Liver (tissue), 9 donors: Measurements from ENCODE around the gene IL21. TPM values are rescaled to one million over a fixed set of nuclear protein-coding genes. Genes with fewer than 3 reads are reported as not detected.

ENCODE experiments used
- DNase-seq: peaks from one replicate; pipeline ENCODE4 v3.0.0-alpha.2; 2017; ENCODE audit warnings: low spot score
- H3K27ac ChIP-seq, 2 donors: one replicate each; pipeline ENCODE4 v1.7.0; 2013; ENCODE audit warnings: inconsistent platforms in 2 of 2, low read length in 2 of 2, control low read depth in 1 of 2, low read depth in 1 of 2, mild to moderate bottlenecking in 1 of 2
- H3K27me3 ChIP-seq, 4 donors: one replicate each; pipeline versions ENCODE4 v1.6.1 to v1.7.0; 2013; ENCODE audit warnings: low read length in 3 of 4, inconsistent platforms in 1 of 4, mild to moderate bottlenecking in 1 of 4, moderate library complexity in 1 of 4; ENCODE audit not compliant: control insufficient read depth in 4 of 4, insufficient read depth in 4 of 4
- H3K36me3 ChIP-seq, 4 donors: one replicate each; pipeline versions ENCODE4 v1.6.1 to v1.7.0; 2013; ENCODE audit warnings: low read length in 3 of 4, mild to moderate bottlenecking in 3 of 4, low read depth in 1 of 4, moderate library complexity in 1 of 4; ENCODE audit not compliant: control insufficient read depth in 4 of 4, insufficient read depth in 3 of 4
- H3K4me1 ChIP-seq, 4 donors: one replicate each; pipeline versions ENCODE4 v1.6.1 to v1.7.0; 2013; ENCODE audit warnings: low read length in 3 of 4, mild to moderate bottlenecking in 3 of 4, moderate library complexity in 1 of 4; ENCODE audit not compliant: control insufficient read depth in 4 of 4, insufficient read depth in 4 of 4
- H3K4me3 ChIP-seq, 3 donors: one replicate each; pipeline versions ENCODE4 v1.6.1 to v1.7.0; 2013; ENCODE audit warnings: low read length in 3 of 3, control low read depth in 1 of 3, low read depth in 1 of 3, mild to moderate bottlenecking in 1 of 3
- H3K9ac ChIP-seq, 2 donors: one replicate each; pipeline ENCODE4 v1.7.0; 2013; ENCODE audit warnings: low read length in 2 of 2, mild to moderate bottlenecking in 2 of 2, moderate library complexity in 2 of 2, control low read depth in 1 of 2, low read depth in 1 of 2
- H3K9me3 ChIP-seq, 4 donors: one replicate each; pipeline versions ENCODE4 v1.6.1 to v1.7.0; 2013; ENCODE audit warnings: low read length in 3 of 4; ENCODE audit not compliant: control insufficient read depth in 4 of 4
- EGR1 ChIP-seq, 2 donors: IDR thresholded peaks; 2 replicates each; pipeline ENCODE4 v1.6.1; 2016 to 2018; ENCODE audit warnings: antibody characterized with exemption in 2 of 2, low read depth in 2 of 2
- FOXA1 ChIP-seq: IDR thresholded peaks from 2 replicates; pipeline ENCODE4 v1.6.1; 2016; ENCODE audit warnings: antibody characterized with exemption
- FOXA2 ChIP-seq: IDR thresholded peaks from 2 replicates; pipeline ENCODE4 v1.6.1; 2016; ENCODE audit warnings: antibody characterized with exemption
- GABPA ChIP-seq, 2 donors: IDR thresholded peaks in 1 of 2; conservative IDR thresholded peaks in 1 of 2; 2 replicates each; pipeline ENCODE4 v1.6.1; 2016; ENCODE audit warnings: antibody characterized with exemption in 2 of 2, mild to moderate bottlenecking in 1 of 2, moderate library complexity in 1 of 2
- HNF4A ChIP-seq, 2 donors: conservative IDR thresholded peaks; 2 replicates each; pipeline ENCODE4 v1.6.1; 2016; ENCODE audit warnings: antibody characterized with exemption in 2 of 2, mild to moderate bottlenecking in 2 of 2
- HNF4G ChIP-seq: IDR thresholded peaks from 2 replicates; pipeline ENCODE4 v1.6.1; 2016; ENCODE audit warnings: antibody characterized with exemption
- JUND ChIP-seq, 2 donors: IDR thresholded peaks; 2 replicates each; pipeline ENCODE4 v1.6.1; 2016; ENCODE audit warnings: antibody characterized with exemption in 2 of 2
- NR2F2 ChIP-seq: IDR thresholded peaks from 2 replicates; pipeline ENCODE4 v1.6.1; 2016; ENCODE audit warnings: antibody characterized with exemption
- RAD21 ChIP-seq, 2 donors: IDR thresholded peaks; 2 replicates each; pipeline ENCODE4 v1.6.1; 2016; ENCODE audit warnings: antibody characterized with exemption in 2 of 2, mild to moderate bottlenecking in 2 of 2
- RXRA ChIP-seq, 2 donors: IDR thresholded peaks; 2 replicates each; pipeline ENCODE4 v1.6.1; 2017 to 2018; ENCODE audit warnings: antibody characterized with exemption in 2 of 2, mild to moderate bottlenecking in 1 of 2
- SP1 ChIP-seq: IDR thresholded peaks from 2 replicates; pipeline ENCODE4 v1.6.1; 2018; ENCODE audit warnings: antibody characterized with exemption, mild to moderate bottlenecking
- TAF1 ChIP-seq: conservative IDR thresholded peaks from 2 replicates; pipeline ENCODE4 v1.6.1; 2016; ENCODE audit warnings: antibody characterized with exemption, mild to moderate bottlenecking
- WGBS: extraction: QIAGEN DNeasy Blood & Tissue Kit; methylation state at CpG from one replicate; pipeline ENCODE4 v1.1.7; 2013; 5-methylcytosine and 5-hydroxymethylcytosine counted together
- polyA plus RNA-seq, 2 donors: library from polyadenylated mRNA; stranded (reverse) in 1 of 2; unstranded in 1 of 2; fragments of 200-250 nt in 1 of 2; fragments of >200 nt in 1 of 2; fragmentation: Nextera tagmentation in 1 of 2; extraction: Ambion mirVana in 1 of 2; gene quantifications; one replicate each; pipeline versions ENCODE4 v1.2.1 to v1.2.3, GENCODE V29; 2013 to 2015
- total RNA-seq, 2 donors: library from RNA; depleted of rRNA; stranded (reverse); fragments of >200 nt; gene quantifications; one replicate each; pipeline ENCODE4 v1.2.3, GENCODE V29; 2014
- TF ChIP-seq, protein P1 (sequence below): IDR thresholded peaks from 2 replicates; pipeline ENCODE4 v1.6.1; 2016; ENCODE audit warnings: antibody characterized with exemption
- TF ChIP-seq, protein P2 (sequence below): IDR thresholded peaks from 2 replicates; pipeline ENCODE4 v1.6.1; 2016; ENCODE audit warnings: antibody characterized with exemption, mild to moderate bottlenecking
- TF ChIP-seq, protein P3 (sequence below): fragments of 150-350 bp; IDR thresholded peaks from 2 replicates; pipeline ENCODE4 v1.5.1; 2017; ENCODE audit warnings: improper control_type of control experiment, low read depth, low read length; ENCODE audit not compliant: missing input control
- TF ChIP-seq, protein P4 (sequence below): IDR thresholded peaks from 2 replicates; pipeline ENCODE4 v1.6.1; 2016; ENCODE audit warnings: antibody characterized with exemption
- TF ChIP-seq, protein P5 (sequence below): IDR thresholded peaks from 2 replicates; pipeline ENCODE4 v1.6.1; 2016; ENCODE audit warnings: antibody characterized with exemption
- donor health status: healthy.
- donor health status: healthy.
- donor health status: healthy.
- donor health status: healthy.
- donor health status: healthy.

The IL21 gene
- total and polyA plus RNA-seq, 4 donors: not detected

DNA sequence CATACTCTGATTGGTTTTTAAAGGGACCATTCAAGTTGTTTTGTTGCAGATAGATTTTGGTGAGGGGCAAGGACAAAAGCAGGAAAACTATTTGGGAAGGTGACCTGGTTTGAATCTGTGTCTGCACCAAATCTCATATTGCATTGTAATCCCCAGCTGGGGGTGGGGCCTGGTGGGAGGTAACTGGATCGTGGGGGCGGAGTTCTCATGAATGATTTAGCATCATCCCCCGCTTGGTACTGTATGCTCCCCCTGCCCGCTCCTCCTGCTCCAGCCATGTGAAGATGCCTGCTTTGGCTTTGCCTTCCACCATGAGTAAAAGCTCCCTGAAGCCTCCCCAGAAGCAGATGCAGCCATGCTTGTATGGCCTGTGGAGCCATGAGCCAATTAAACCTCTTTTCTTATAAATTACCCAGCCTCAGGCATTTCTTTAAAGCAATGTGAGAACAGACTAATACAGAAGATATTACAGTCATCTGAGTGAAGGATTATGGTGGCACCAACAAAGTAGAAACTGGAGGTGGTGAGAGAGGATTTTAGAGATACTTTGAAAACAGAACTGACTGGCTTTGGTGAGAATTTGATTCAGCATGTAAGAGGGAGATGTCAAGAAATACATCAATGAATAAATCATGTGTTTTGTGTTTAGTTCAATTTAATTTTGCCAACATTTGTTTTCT is 14.4 kb downstream of the IL21 start:
- Histone ChIP-seq H3K9ac (no peak overlapping the region), H3K9me3 (no peaks in the 10 kb centered on the region), H3K27ac (no peak overlapping the region), H3K27me3 (peaks cover 0 to 13% (median 0%) of the 10 kb centered on the region in 4 donors), H3K4me1 (no peaks in the 10 kb centered on the region), H3K36me3 (no peaks in the 10 kb centered on the region), H3K4me3 (no peak overlapping the region)
- DNase-seq: no peak
- TF ChIP-seq, protein P1, sequence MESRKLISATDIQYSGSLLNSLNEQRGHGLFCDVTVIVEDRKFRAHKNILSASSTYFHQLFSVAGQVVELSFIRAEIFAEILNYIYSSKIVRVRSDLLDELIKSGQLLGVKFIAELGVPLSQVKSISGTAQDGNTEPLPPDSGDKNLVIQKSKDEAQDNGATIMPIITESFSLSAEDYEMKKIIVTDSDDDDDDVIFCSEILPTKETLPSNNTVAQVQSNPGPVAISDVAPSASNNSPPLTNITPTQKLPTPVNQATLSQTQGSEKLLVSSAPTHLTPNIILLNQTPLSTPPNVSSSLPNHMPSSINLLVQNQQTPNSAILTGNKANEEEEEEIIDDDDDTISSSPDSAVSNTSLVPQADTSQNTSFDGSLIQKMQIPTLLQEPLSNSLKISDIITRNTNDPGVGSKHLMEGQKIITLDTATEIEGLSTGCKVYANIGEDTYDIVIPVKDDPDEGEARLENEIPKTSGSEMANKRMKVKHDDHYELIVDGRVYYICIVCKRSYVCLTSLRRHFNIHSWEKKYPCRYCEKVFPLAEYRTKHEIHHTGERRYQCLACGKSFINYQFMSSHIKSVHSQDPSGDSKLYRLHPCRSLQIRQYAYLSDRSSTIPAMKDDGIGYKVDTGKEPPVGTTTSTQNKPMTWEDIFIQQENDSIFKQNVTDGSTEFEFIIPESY: no peak
- TF ChIP-seq, protein P2, sequence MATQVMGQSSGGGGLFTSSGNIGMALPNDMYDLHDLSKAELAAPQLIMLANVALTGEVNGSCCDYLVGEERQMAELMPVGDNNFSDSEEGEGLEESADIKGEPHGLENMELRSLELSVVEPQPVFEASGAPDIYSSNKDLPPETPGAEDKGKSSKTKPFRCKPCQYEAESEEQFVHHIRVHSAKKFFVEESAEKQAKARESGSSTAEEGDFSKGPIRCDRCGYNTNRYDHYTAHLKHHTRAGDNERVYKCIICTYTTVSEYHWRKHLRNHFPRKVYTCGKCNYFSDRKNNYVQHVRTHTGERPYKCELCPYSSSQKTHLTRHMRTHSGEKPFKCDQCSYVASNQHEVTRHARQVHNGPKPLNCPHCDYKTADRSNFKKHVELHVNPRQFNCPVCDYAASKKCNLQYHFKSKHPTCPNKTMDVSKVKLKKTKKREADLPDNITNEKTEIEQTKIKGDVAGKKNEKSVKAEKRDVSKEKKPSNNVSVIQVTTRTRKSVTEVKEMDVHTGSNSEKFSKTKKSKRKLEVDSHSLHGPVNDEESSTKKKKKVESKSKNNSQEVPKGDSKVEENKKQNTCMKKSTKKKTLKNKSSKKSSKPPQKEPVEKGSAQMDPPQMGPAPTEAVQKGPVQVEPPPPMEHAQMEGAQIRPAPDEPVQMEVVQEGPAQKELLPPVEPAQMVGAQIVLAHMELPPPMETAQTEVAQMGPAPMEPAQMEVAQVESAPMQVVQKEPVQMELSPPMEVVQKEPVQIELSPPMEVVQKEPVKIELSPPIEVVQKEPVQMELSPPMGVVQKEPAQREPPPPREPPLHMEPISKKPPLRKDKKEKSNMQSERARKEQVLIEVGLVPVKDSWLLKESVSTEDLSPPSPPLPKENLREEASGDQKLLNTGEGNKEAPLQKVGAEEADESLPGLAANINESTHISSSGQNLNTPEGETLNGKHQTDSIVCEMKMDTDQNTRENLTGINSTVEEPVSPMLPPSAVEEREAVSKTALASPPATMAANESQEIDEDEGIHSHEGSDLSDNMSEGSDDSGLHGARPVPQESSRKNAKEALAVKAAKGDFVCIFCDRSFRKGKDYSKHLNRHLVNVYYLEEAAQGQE: no peak
- TF ChIP-seq FOXA1 (no peak), RXRA (IDR thresholded peaks at IDR 0.05) (no peak), RAD21 (IDR thresholded peaks at IDR 0.05) (no peak), TAF1 (no peak), GABPA (IDR thresholded peaks at IDR 0.05 in 1 of 2, conservative IDR thresholded peaks at IDR 0.05 in 1 of 2) (no peak), JUND (IDR thresholded peaks at IDR 0.05) (no peak), EGR1 (IDR thresholded peaks at IDR 0.05; ENCODE audit: low read depth in 2 of 2) (no peak), NR2F2 (no peak), SP1 (no peak), HNF4G (no peak)
- TF ChIP-seq, protein P3, sequence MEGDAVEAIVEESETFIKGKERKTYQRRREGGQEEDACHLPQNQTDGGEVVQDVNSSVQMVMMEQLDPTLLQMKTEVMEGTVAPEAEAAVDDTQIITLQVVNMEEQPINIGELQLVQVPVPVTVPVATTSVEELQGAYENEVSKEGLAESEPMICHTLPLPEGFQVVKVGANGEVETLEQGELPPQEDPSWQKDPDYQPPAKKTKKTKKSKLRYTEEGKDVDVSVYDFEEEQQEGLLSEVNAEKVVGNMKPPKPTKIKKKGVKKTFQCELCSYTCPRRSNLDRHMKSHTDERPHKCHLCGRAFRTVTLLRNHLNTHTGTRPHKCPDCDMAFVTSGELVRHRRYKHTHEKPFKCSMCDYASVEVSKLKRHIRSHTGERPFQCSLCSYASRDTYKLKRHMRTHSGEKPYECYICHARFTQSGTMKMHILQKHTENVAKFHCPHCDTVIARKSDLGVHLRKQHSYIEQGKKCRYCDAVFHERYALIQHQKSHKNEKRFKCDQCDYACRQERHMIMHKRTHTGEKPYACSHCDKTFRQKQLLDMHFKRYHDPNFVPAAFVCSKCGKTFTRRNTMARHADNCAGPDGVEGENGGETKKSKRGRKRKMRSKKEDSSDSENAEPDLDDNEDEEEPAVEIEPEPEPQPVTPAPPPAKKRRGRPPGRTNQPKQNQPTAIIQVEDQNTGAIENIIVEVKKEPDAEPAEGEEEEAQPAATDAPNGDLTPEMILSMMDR: no peak
- 80% methylated on average over 4 of the region's 4 CpGs for WGBS

DNA sequence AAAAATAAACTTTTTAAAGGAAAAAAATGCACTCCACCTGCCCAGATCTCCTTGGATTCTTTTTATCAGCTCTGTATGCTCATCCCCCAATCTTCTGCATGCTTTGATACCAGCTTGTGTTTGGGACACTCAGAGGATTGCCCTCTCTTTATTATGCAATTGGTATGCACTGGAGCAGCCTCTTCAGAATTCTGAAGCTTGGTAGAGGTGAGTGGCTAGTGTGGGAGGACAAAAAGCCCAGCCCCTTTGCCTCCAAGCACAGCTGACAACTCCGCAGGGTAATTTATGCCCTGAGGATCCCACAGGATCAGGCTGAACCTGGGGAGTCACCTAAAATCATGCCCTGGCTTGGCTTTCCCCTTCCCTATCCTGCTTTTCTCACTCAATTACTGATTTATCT is 16.7 kb downstream of the IL21 start:
- Histone ChIP-seq H3K27me3 (peaks cover 0 to 16% (median 0%) of the 10 kb centered on the region in 4 donors), H3K9ac (no peak overlapping the region), H3K4me1 (no peaks in the 10 kb centered on the region), H3K27ac (no peak overlapping the region), H3K9me3 (no peaks in the 10 kb centered on the region), H3K36me3 (no peaks in the 10 kb centered on the region), H3K4me3 (no peak overlapping the region)
- WGBS: 86% methylated on average over 1 of the region's 1 CpG
- DNase-seq: no peak
- TF ChIP-seq, protein P4, sequence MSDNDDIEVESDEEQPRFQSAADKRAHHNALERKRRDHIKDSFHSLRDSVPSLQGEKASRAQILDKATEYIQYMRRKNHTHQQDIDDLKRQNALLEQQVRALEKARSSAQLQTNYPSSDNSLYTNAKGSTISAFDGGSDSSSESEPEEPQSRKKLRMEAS: no peak
- TF ChIP-seq EGR1 (IDR thresholded peaks at IDR 0.05; ENCODE audit: low read depth in 2 of 2): no peak
- TF ChIP-seq RAD21 (IDR thresholded peaks at IDR 0.05): no peak
- TF ChIP-seq, protein P2: no peak
- TF ChIP-seq, protein P5, sequence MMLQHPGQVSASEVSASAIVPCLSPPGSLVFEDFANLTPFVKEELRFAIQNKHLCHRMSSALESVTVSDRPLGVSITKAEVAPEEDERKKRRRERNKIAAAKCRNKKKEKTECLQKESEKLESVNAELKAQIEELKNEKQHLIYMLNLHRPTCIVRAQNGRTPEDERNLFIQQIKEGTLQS: no peak
- no peak for TF ChIP-seq HNF4G
- TF ChIP-seq SP1: no peak
- TF ChIP-seq, protein P1: no peak
- TF ChIP-seq HNF4A (conservative IDR thresholded peaks at IDR 0.05): no peak
- no peak for TF ChIP-seq FOXA2
